Measurements from ENCODE around the gene IGFBP6.

Gene IGFBP6

GRCh38 chr12:53097564-53098353 lies at the start of gene IGFBP6:
Gene IGFBP6, plus strand, starts transcription at chr12:53097667. Its CDS starts 51 bp downstream, at chr12:53097718.
- no peak for DNase-seq

DNA sequence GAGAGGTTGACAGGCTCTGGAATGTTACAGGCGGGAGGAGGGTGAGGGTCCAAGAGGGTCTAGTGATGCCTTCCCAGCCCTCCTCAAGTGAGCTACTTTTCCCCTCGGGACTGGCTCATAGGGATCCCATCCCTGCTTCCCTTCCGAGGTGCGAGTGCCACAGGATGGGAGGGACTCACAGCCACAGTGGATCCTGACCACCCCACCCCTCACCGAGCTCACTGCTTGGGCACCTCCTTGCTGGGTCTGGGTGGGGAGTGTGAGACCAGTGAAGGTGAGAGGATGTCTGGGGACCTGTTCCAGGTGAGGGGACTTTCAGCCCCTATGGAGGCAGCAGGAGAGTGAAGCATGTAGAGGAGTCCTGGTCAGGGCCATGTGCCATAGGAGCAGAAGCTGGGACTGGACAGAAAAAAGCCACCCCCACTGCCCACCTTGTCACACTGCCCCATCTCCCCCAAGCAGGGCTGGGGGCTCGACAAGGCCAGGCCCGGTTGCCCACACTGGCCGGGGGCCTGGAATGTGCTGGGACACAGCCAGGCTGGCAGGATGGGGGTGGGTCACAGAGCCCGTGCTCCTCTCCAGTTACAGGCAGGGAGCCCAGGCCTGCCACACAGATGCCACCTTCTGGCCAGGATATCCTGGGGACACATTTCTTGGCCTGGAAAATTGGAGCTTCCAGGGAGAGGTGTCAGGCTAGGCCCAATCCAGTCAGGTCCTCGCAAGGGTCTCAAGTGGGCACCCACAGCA lies 49.3 kb upstream of the IGFBP6 start:
- peak; percentile 79 for DNase-seq

DNA sequence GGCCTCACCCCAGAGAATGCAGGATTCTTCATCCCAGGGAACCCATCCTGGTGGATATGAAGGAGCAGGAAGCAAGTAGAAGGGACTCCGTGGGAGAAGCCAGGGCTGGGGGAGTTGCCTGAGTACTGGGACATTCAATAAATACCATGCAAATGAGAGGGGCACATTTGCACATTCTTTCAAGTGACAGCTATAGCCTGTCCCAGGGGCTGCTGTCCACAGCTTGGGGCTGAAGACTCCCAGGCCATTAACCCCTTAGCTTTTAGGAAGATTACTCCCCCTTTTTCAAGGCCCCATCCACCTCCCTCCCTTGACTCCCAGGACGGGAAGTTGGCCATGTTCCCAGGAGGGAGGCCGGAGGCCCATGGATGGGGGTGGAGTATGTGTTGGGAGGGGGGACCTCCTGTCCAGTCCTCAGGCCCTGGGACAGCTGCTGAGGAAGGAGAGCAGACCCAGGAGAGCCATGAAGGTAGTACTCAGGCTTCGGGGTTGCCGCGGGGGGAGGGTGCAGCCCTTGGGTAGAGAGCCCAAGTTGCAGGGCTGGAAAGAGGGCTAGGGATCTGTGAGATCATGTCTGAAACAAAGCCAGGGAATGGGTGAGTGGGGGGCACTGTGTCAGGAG lies 48.6 kb upstream of the IGFBP6 start:
- DNase-seq, result peak; percentile 32

GRCh38 chr12:53049571-53050318 lies 47.7 kb upstream of the IGFBP6 start, which contains the start of gene TNS2:
Gene TNS2, plus strand, starts transcription at chr12:53050065. Its CDS starts 121 bp downstream, at chr12:53050186.
- peak; percentile 57 for DNase-seq

DNA sequence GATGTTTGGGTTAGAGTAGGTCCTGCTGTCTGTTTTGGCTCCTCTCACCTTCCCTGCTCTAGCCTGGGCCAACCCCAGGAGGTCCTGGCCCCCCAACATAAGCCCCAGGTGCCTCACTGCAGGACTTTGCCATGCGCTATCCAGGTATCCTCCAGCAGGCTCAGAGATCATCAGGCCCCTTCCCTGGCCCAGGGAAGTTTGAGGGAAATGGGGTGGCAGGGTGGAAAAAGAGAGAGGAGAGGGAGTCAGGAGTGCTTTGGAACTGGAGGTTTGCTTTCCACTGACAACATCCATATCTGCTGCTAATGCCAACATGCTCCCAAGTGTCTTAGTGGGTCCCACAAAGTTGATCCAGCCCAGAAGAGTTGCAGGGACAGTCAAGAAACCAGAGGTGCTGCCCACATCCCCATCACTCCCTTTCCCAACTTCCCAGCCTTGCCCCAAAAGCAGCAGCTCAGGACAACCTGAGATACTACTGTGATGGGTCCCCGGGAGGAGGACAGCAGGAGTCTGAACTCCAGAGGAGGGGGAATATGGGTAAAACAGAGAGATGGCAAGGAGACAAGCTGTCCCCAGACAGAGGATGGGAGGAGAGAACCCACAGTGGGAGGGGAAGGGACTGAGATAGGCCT lies 46.9 kb upstream of the IGFBP6 start:
- no peak for DNase-seq

- DNase-seq, result peak; percentile 4
Observed at GRCh38 chr12:53051058-53051880, 46.2 kb upstream of the IGFBP6 start.

DNA sequence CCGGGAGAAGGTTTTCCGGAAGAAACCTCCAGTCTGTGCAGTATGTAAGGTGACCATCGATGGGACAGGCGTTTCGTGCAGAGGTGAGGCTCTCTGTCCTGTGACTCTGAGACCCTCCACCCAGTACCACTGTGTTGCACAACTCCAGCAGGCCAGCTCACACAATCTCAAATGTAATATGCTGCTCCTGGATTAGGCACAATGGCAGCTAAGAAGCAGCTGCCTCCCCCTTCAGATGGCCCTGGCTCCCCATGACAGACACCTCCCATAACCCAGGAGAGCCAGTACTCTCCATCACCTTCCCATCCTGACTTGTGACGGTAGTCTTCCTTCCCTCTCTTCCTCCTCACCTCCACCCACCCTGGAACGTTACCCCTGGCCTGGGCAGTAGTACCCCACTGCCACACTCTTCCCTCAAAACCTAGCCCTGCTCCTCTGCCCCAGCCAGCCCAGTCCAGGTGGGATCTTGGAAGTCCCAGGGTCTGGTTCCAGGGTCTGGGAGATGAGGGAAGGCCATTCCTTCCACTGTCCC lies 45.5 kb upstream of the IGFBP6 start:
- DNase-seq, result no peak

- no peak for DNase-seq
Observed at GRCh38 chr12:53052419-53053217, 44.8 kb upstream of the IGFBP6 start.

GRCh38 chr12:53053218-53054111 lies 44.0 kb upstream of the IGFBP6 start:
- DNase-seq, result peak; percentile 11

DNA sequence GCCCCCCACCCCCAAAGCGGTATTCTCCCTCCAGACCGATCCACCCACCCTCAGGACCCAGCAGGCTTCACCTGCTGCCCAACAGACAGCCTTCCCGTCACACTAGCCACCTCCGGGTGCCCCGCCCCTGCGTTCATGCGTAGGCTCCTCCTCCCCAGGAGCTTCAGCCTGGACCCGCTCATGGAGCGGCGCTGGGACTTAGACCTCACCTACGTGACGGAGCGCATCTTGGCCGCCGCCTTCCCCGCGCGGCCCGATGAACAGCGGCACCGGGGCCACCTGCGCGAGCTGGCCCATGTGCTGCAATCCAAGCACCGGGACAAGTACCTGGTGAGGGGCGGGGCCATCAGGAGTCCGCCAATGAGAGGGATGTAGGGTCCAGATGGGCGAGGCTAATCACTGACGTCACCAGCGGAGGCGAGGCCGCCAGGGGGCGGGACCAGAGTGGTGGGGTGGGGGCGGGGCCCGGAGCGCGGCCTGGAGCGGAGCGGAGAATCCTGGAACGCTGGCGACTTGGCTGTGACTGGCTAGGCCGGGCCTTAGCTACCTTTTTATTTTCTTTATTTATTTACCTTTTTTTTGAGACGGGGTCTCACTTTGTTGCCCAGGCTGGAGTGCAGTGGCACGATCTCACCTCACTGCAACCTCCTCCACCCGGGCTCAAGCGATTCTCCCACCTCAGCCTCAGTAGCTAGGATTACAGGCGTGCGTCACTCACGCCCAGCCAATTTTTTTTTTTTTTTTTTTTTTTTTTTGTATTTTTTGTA lies 43.2 kb upstream of the IGFBP6 start:
- peak; percentile 83 for DNase-seq

- DNase-seq, result no peak
Observed at GRCh38 chr12:53055471-53056266, 41.8 kb upstream of the IGFBP6 start.

- no peak for DNase-seq
Observed at GRCh38 chr12:53056296-53056695, 41.2 kb upstream of the IGFBP6 start.

DNA sequence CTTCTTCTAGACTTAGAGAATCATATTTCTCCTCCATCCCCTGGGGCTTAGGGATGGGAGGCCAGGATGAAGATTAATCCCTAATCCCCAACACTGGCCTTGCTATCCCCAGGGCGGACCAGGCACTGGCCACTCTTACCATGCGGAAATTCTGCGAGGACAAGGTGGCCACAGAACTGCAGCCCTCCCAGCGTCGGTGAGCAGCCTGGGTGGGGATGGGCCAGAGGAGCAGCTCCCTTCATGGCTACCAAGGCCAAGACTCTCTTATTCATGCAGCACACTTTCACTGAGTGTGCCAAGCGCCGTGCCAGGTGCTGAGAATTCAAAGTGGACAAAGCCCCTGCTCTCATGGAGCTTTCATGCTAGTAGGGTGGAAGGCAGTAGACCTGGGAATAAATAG lies 40.6 kb upstream of the IGFBP6 start:
- DNase-seq, result no peak

GRCh38 chr12:53057816-53058500 lies 39.5 kb upstream of the IGFBP6 start:
- DNase-seq, result no peak

GRCh38 chr12:53058674-53059433 lies 38.6 kb upstream of the IGFBP6 start:
- DNase-seq, result no peak

- DNase-seq, result no peak
Observed at GRCh38 chr12:53059434-53060063, 37.9 kb upstream of the IGFBP6 start.
